H9 (cell line): ENCODE results near the gene KBTBD13. TPM values are rescaled to one million over a fixed set of nuclear protein-coding genes. Genes with fewer than 3 reads are reported as not detected.
A peak's percentile ranks its signal among the peaks of the same experiment; 100 is the strongest.

Experiments used
- DNase-seq: peaks from one replicate; pipeline ENCODE4 v3.0.0-alpha.2; 2017
- H2AFZ ChIP-seq: one replicate; pipeline ENCODE4 v1.6.1; 2013; ENCODE audit warnings: mild to moderate bottlenecking, low read length, control low read depth, moderate library complexity
- H2AK5ac ChIP-seq: 2 replicates; pipeline ENCODE4 v1.6.1; 2013; ENCODE audit warnings: low read length, control low read depth, mixed read lengths; ENCODE audit not compliant: insufficient read length
- H2BK120ac ChIP-seq: one replicate; pipeline ENCODE4 v1.6.1; 2013; ENCODE audit warnings: low read depth, mild to moderate bottlenecking, low read length, control low read depth, inconsistent platforms; ENCODE audit not compliant: poor library complexity, severe bottlenecking
- H2BK12ac ChIP-seq: 2 replicates; pipeline ENCODE4 v1.6.1; 2013; ENCODE audit warnings: low read length, control low read depth, mixed read lengths, low read depth; ENCODE audit not compliant: insufficient read length
- H2BK15ac ChIP-seq: 2 replicates; pipeline ENCODE4 v1.6.1; 2013; ENCODE audit warnings: low read depth, low read length, control low read depth
- H2BK20ac ChIP-seq: one replicate; pipeline ENCODE4 v1.6.1; 2013; ENCODE audit warnings: low read depth, mild to moderate bottlenecking, low read length, control low read depth, inconsistent platforms; ENCODE audit not compliant: poor library complexity, severe bottlenecking
- H2BK5ac ChIP-seq: 2 replicates; pipeline ENCODE4 v1.6.1; 2013; ENCODE audit warnings: low read length, control low read depth, mixed read lengths; ENCODE audit not compliant: insufficient read length
- H3K14ac ChIP-seq: 2 replicates; pipeline ENCODE4 v1.6.1; 2013; ENCODE audit warnings: low read length, control low read depth; ENCODE audit not compliant: insufficient read depth
- H3K18ac ChIP-seq: 2 replicates; pipeline ENCODE4 v1.6.1; 2013; ENCODE audit warnings: low read depth, mild to moderate bottlenecking, mixed read lengths, low read length, control low read depth; ENCODE audit not compliant: insufficient read length
- H3K23ac ChIP-seq: 2 replicates; pipeline ENCODE4 v1.6.1; 2013; ENCODE audit warnings: low read length, control low read depth, mixed read lengths, low read depth; ENCODE audit not compliant: insufficient read length
- H3K23me2 ChIP-seq: 2 replicates; pipeline ENCODE4 v1.6.1; 2013; ENCODE audit warnings: low read depth, mild to moderate bottlenecking, mixed read lengths, low read length, control low read depth; ENCODE audit not compliant: insufficient read length, poor library complexity, severe bottlenecking
- H3K27ac ChIP-seq: 2 replicates; pipeline ENCODE4 v1.5.1; 2013; ENCODE audit warnings: low read length, control low read depth, mixed read lengths, low read depth; ENCODE audit not compliant: insufficient read length
- H3K27me3 ChIP-seq: 2 replicates; pipeline ENCODE4 v1.6.1; 2013; ENCODE audit warnings: low read length, control low read depth, inconsistent platforms; ENCODE audit not compliant: insufficient read depth
- H3K4ac ChIP-seq: 2 replicates; pipeline ENCODE4 v1.6.1; 2013; ENCODE audit warnings: low read depth, mild to moderate bottlenecking, control low read depth, inconsistent platforms, low read length, moderate library complexity
- H3K4me1 ChIP-seq: 2 replicates; pipeline ENCODE4 v1.6.1; 2013; ENCODE audit warnings: low read length, control low read depth, inconsistent platforms; ENCODE audit not compliant: insufficient read depth
- H3K4me2 ChIP-seq: 2 replicates; pipeline ENCODE4 v1.6.1; 2013; ENCODE audit warnings: low read length, control low read depth, mixed read lengths; ENCODE audit not compliant: insufficient read length, insufficient read depth
- H3K56ac ChIP-seq: 2 replicates; pipeline ENCODE4 v1.6.1; 2013; ENCODE audit warnings: low read depth, mild to moderate bottlenecking, mixed read lengths, low read length, control low read depth; ENCODE audit not compliant: insufficient read length
- H3K79me1 ChIP-seq: 2 replicates; pipeline ENCODE4 v1.6.1; 2013; ENCODE audit warnings: low read depth, mild to moderate bottlenecking, moderate library complexity, low read length, control low read depth, inconsistent platforms; ENCODE audit not compliant: insufficient read depth, poor library complexity, severe bottlenecking
- H3K79me2 ChIP-seq: 2 replicates; pipeline ENCODE4 v1.6.1; 2013; ENCODE audit warnings: low read length, control low read depth, inconsistent platforms; ENCODE audit not compliant: insufficient read depth
- H3K9ac ChIP-seq: 2 replicates; pipeline ENCODE4 v1.6.1; 2013; ENCODE audit warnings: low read length, control low read depth, mixed read lengths; ENCODE audit not compliant: insufficient read length; ENCODE audit errors: extremely low read depth
- H3K9me3 ChIP-seq: one replicate; pipeline ENCODE4 v1.6.1; 2013; ENCODE audit warnings: low read depth, low read length, inconsistent platforms; ENCODE audit not compliant: control insufficient read depth
- H3T11ph ChIP-seq: one replicate; pipeline ENCODE4 v1.6.1; 2013; ENCODE audit warnings: mild to moderate bottlenecking, low read length, control low read depth, inconsistent platforms
- H4K20me1 ChIP-seq: one replicate; pipeline ENCODE4 v1.6.1; 2013; ENCODE audit not compliant: control insufficient read depth, insufficient read length, insufficient read depth
- H4K5ac ChIP-seq: 2 replicates; pipeline ENCODE4 v1.6.1; 2013; ENCODE audit warnings: low read depth, mild to moderate bottlenecking, mixed read lengths, low read length, control low read depth; ENCODE audit not compliant: insufficient read length
- H4K8ac ChIP-seq: replicated peaks from 2 replicates; pipeline ENCODE4 v1.6.1; 2013; ENCODE audit warnings: low read length, control low read depth, mixed read lengths, low read depth; ENCODE audit not compliant: insufficient read length
- H4K91ac ChIP-seq: 2 replicates; pipeline ENCODE4 v1.6.1; 2013; ENCODE audit warnings: low read depth, mild to moderate bottlenecking, moderate library complexity, mixed read lengths, low read length, control low read depth; ENCODE audit not compliant: insufficient read length
- H3K27ac Mint-ChIP-seq, 3 experiments: 2 replicates in 2 of 3; 3 replicates in 1 of 3; pipeline ENCODE4 v1.8.0; 2020 to 2021; ENCODE audit warnings: mixed read lengths in 3 of 3, mild to moderate bottlenecking in 1 of 3, moderate library complexity in 1 of 3
- H3K27me3 Mint-ChIP-seq: 2 replicates; pipeline ENCODE4 v1.8.0; 2021; ENCODE audit warnings: low read depth, mild to moderate bottlenecking, moderate library complexity, mixed read lengths
- H3K36me3 Mint-ChIP-seq, 3 experiments: 2 replicates in 2 of 3; 3 replicates in 1 of 3; pipeline ENCODE4 v1.8.0; 2020 to 2021; ENCODE audit warnings: low read depth in 3 of 3, mixed read lengths in 3 of 3; ENCODE audit not compliant: insufficient read depth in 1 of 3
- H3K4me1 Mint-ChIP-seq, 2 experiments: 2 replicates each; pipeline ENCODE4 v1.8.0; 2020; ENCODE audit warnings: mixed read lengths in 2 of 2
- H3K4me3 Mint-ChIP-seq, 2 experiments: 2 replicates in 1 of 2; 3 replicates in 1 of 2; pipeline ENCODE4 v1.8.0; 2020 to 2021; ENCODE audit warnings: mild to moderate bottlenecking in 2 of 2, mixed read lengths in 2 of 2, moderate library complexity in 1 of 2
- H3K9me3 Mint-ChIP-seq, 2 experiments: 2 replicates in 1 of 2; 3 replicates in 1 of 2; pipeline ENCODE4 v1.8.0; 2020; ENCODE audit warnings: mild to moderate bottlenecking in 2 of 2, mixed read lengths in 2 of 2, moderate library complexity in 1 of 2
- WGBS: extraction: QIAGEN DNeasy Blood & Tissue Kit; methylation state at CpG from one replicate; pipeline ENCODE4 v1.1.7; 2013; ENCODE audit warnings: missing lambda C conversion rate, low lambda C conversion rate, mixed read lengths; ENCODE audit not compliant: insufficient read length; ENCODE audit errors: extremely low coverage; 5-methylcytosine and 5-hydroxymethylcytosine counted together
- total RNA-seq: library from RNA; stranded (reverse); gene quantifications from 2 replicates; pipeline ENCODE4 v1.2.1, GENCODE V29; 2021
- TF ChIP-seq, protein P1 (sequence below): fragments of 200-600 bp; sonication (generic); conservative IDR thresholded peaks from 3 replicates; pipeline ENCODE4 v1.8.0; 2021; ENCODE audit warnings: antibody characterized with exemption, mild to moderate bottlenecking

KBTBD13 gene
- total RNA-seq, 1 experiment from 2014 or later = not detected

DNA sequence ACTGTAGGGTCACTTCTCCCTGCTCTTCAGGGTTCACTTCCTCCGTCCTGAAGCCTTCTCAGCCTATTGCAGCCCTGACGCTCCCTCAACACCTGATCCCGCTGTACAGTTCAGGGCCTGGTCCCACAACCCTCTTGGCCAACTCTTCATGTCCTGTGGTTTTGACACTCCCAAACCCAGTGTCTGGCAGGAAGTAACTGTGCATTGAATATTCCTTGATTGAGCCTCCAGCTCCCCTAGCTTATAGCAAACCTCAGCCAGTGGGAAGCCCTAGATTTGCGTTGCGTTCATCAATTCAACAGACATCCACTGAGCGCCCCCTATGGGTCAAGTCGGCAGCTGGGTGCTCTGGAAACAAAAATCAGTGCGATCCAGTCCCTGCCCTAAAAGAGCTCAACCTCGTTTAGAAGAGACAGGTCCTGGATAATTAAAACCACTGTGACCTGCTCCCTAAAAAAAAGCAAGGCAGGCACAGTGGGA lies 24.9 kb downstream of the KBTBD13 start:
- Histone ChIP-seq H2BK5ac (no peak overlapping the region), H3K18ac (no peak overlapping the region), H3T11ph (no peak overlapping the region), H2AFZ (no peak overlapping the region), H3K27ac (no peak overlapping the region), H3K9ac (no peak overlapping the region), H3K4ac (no peak overlapping the region), H3K9me3 (no peaks in the 10 kb centered on the region), H3K79me1 (no peaks in the 10 kb centered on the region), H2AK5ac (no peak overlapping the region), H3K4me2 (no peak overlapping the region), H2BK20ac (no peak overlapping the region), H2BK12ac (no peak overlapping the region), H2BK120ac (no peak overlapping the region), H4K91ac (no peak overlapping the region), H3K14ac (peak overlapping the region; percentile 38; the same call in 1 of the 2 replicates), H3K27me3 (no peaks in the 10 kb centered on the region), H4K5ac (no peak overlapping the region), H3K56ac (no peak overlapping the region), H4K8ac (no peak overlapping the region), H3K79me2 (no peaks in the 10 kb centered on the region), H2BK15ac (no peak overlapping the region), H3K23me2 (peaks cover 3% of the 10 kb centered on the region), H4K20me1 (no peaks in the 10 kb centered on the region), H3K23ac (no peak overlapping the region), H3K4me1 (no peaks in the 10 kb centered on the region)
- H3K27ac Mint-ChIP-seq = peak overlapping the region; percentile 16 to 91 (median 34); a peak in 4 of 7 replicates
- peak overlapping the region in 1 of 2 experiments; percentile 81; a peak in 4 of 5 replicates for H3K4me3 Mint-ChIP-seq
- TF ChIP-seq, protein P1, sequence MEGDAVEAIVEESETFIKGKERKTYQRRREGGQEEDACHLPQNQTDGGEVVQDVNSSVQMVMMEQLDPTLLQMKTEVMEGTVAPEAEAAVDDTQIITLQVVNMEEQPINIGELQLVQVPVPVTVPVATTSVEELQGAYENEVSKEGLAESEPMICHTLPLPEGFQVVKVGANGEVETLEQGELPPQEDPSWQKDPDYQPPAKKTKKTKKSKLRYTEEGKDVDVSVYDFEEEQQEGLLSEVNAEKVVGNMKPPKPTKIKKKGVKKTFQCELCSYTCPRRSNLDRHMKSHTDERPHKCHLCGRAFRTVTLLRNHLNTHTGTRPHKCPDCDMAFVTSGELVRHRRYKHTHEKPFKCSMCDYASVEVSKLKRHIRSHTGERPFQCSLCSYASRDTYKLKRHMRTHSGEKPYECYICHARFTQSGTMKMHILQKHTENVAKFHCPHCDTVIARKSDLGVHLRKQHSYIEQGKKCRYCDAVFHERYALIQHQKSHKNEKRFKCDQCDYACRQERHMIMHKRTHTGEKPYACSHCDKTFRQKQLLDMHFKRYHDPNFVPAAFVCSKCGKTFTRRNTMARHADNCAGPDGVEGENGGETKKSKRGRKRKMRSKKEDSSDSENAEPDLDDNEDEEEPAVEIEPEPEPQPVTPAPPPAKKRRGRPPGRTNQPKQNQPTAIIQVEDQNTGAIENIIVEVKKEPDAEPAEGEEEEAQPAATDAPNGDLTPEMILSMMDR = peak; percentile 94
- peaks cover 6 to 20% (median 8%) of the 10 kb centered on the region in 3 experiments; a peak in 6 of 7 replicates for H3K36me3 Mint-ChIP-seq
- H3K4me1 Mint-ChIP-seq = peaks cover 4% of the 10 kb centered on the region in 2 experiments; a peak in 3 of 4 replicates
- no peaks in the 10 kb centered on the region for H3K9me3 Mint-ChIP-seq
- WGBS = no CpG with 5 or more reads among the region's 9 CpGs
- peak; percentile 87 for DNase-seq
- H3K27me3 Mint-ChIP-seq = no peaks in the 10 kb centered on the region
